BLaER1 treated with 17β-estradiol and CSF1 and Interleukin-3, amounts not matched to agents 10 nM and 100 nM (cell line): ENCODE results near the gene GSTM4.

Source experiments
- H3K27ac ChIP-seq, 11 experiments: shearing (Covaris generic); formaldehyde crosslinking; 2 replicates each; pipeline ENCODE4 v1.8.1; 2022
- H3K27me3 ChIP-seq, 11 experiments: shearing (Covaris generic); formaldehyde crosslinking; 2 replicates each; pipeline ENCODE4 v1.8.1; 2022
- H3K36me3 ChIP-seq, 11 experiments: shearing (Covaris generic); formaldehyde crosslinking; 2 replicates each; pipeline ENCODE4 v1.8.1; 2022
- H3K4me1 ChIP-seq, 10 experiments: shearing (Covaris generic); formaldehyde crosslinking; 2 replicates each; pipeline ENCODE4 v1.8.1; 2022
- H3K4me2 ChIP-seq, 11 experiments: shearing (Covaris generic); formaldehyde crosslinking; 2 replicates each; pipeline ENCODE4 v1.8.1; 2022
- H3K4me3 ChIP-seq, 10 experiments: shearing (Covaris generic); formaldehyde crosslinking; 2 replicates each; pipeline ENCODE4 v1.8.1; 2022
- H3K9ac ChIP-seq, 11 experiments: shearing (Covaris generic); formaldehyde crosslinking; 2 replicates each; pipeline ENCODE4 v1.8.1; 2022
- H3K9me3 ChIP-seq, 11 experiments: shearing (Covaris generic); formaldehyde crosslinking; replicated peaks in 1 of 11; 2 replicates each; pipeline ENCODE4 v1.8.1; 2022
- H4K20me1 ChIP-seq, 11 experiments: shearing (Covaris generic); formaldehyde crosslinking; 2 replicates each; pipeline ENCODE4 v1.8.1; 2022
- Cebpa-rat ChIP-seq, 11 experiments: shearing (Covaris generic); IDR thresholded peaks; 2 replicates each; pipeline ENCODE4 v1.8.1; 2022

GSTM4 gene

DNA sequence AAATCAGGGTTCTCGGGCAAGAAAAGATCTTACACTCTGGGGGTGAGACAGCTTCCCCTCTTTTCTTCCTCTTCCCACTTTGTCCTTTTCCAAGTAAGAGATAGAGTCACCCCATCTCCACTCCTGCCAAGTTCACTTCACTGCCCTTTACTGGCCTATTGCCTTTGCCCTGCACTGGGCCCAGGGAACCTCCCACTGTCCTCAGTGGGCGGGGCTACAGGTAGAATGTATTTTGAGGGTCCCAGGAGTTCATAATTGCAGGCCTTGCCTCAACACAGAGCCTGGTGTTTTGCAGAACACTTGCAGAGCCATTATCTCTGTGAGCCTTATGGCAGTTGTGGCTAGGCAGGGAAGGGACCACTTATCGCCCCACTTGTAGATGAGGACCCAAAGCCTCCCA is 33.0 kb upstream of the GSTM4 start:
- peak overlapping the region; percentile 87 to 100 (median 97) for H3K4me2 ChIP-seq
- peaks cover 20 to 29% (median 22%) of the 10 kb centered on the region in 11 experiments for H3K36me3 ChIP-seq
- H3K9me3 ChIP-seq: no peaks in the 10 kb centered on the region
- H3K27ac ChIP-seq: peak overlapping the region; percentile 47 to 96 (median 85); a peak in 20 of 22 replicates
- peak overlapping the region; percentile 70 to 94 (median 87); a peak in 18 of 22 replicates for H3K9ac ChIP-seq
- H4K20me1 ChIP-seq: peaks cover 46 to 66% (median 65%) of the 10 kb centered on the region in 11 experiments; a peak in 21 of 22 replicates
- no peak for TF ChIP-seq Cebpa-rat (IDR thresholded peaks at IDR 0.05)
- H3K4me3 ChIP-seq: peak overlapping the region; percentile 36 to 95 (median 89); a peak in 15 of 20 replicates
- no peaks in the 10 kb centered on the region for H3K27me3 ChIP-seq
- peaks cover 61 to 82% (median 79%) of the 10 kb centered on the region in 10 experiments for H3K4me1 ChIP-seq

DNA sequence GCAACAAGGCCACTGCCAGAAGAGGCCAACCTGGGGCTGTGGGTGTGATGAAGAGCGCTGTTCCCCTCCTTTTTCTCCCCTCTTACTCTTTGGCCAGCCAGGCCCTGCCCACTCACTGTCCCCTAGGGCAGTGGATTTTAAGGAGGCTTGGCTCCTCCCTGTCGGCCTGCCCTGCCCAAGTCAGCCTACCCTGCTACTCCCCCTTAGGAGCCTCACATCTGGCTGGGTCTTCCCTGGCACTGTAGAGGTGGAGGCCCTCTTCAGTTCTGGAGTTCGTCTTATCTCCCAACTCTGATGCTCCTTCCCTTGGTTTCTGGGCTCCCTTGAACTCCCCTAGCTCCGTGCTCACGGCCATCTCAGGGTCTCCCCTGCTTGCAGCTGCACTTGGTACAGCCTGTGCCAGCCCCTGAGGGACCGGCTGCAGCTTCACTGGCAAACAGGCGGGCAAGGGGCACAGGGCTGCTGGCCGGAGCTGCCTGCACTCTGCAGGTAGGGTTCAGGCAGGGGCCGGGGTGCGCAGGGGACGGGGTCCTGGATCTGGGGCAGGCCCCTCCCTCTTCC is 32.2 kb upstream of the GSTM4 start:
- TF ChIP-seq Cebpa-rat (IDR thresholded peaks at IDR 0.05): no peak
- Histone ChIP-seq H3K27ac (peak overlapping the region in 10 of 11 experiments; percentile 48 to 96 (median 87); a peak in 20 of 22 replicates), H3K4me3 (peak overlapping the region; percentile 36 to 95 (median 88)), H3K27me3 (no peaks in the 10 kb centered on the region), H3K4me1 (peaks cover 53 to 86% (median 78%) of the 10 kb centered on the region in 10 experiments), H3K4me2 (peak overlapping the region; percentile 87 to 100 (median 97)), H4K20me1 (peaks cover 46 to 74% (median 73%) of the 10 kb centered on the region in 11 experiments; a peak in 21 of 22 replicates), H3K9ac (peak overlapping the region; percentile 58 to 93 (median 77)), H3K36me3 (peaks cover 28 to 37% (median 30%) of the 10 kb centered on the region in 11 experiments), H3K9me3 (no peaks in the 10 kb centered on the region)

DNA sequence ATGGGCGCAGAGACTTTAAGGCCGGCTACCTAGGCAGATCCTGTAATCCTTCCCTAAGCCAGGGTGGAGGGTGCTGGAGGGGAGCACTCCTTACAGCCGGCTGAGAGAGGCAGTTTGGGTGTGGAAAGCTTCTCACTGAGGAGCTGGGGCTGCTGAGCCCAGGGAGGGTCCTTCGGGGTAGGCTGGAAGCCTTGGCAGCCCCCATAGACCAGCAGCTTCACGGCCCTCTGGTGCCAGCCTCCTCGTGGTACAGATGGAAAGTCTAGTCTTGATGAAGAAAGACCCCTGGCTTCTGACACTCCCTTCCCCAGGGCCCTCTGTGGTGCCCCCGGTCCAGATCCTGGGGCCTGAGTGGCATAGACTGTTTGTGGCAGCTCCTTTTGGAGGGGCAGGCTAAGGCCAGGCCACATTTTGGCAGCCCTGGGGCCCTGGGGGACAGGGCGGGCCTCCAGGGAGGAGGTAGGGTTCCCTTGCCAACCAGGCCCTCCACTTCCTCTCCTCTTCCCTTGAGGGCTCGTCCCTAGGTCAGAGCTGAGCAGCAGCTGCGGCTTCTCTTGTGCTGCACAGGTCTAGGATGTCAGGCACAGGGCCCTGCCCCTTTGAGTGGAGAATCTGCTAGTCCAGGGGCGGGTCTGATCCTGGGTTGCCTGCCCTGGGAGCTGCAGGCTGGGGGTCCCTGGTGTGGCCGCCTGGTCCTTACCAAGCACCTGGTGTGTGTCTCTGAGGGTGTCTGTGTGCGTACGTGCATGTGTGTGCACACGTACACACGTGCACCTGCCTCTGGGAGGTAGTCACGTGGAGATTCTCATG is 31.5 kb upstream of the GSTM4 start:
- Histone ChIP-seq H4K20me1 (peaks cover 46 to 81% (median 80%) of the 10 kb centered on the region in 11 experiments; a peak in 21 of 22 replicates), H3K27ac (peak overlapping the region in 10 of 11 experiments; percentile 48 to 96 (median 87); a peak in 20 of 22 replicates), H3K4me1 (peaks cover 46 to 83% (median 71%) of the 10 kb centered on the region in 10 experiments), H3K4me2 (peak overlapping the region; percentile 87 to 100 (median 97)), H3K9ac (peak overlapping the region; percentile 58 to 93 (median 77)), H3K9me3 (no peaks in the 10 kb centered on the region), H3K4me3 (peak overlapping the region; percentile 36 to 95 (median 88)), H3K36me3 (peaks cover 35 to 44% (median 38%) of the 10 kb centered on the region in 11 experiments), H3K27me3 (no peaks in the 10 kb centered on the region)
- no peak for TF ChIP-seq Cebpa-rat (IDR thresholded peaks at IDR 0.05)

DNA sequence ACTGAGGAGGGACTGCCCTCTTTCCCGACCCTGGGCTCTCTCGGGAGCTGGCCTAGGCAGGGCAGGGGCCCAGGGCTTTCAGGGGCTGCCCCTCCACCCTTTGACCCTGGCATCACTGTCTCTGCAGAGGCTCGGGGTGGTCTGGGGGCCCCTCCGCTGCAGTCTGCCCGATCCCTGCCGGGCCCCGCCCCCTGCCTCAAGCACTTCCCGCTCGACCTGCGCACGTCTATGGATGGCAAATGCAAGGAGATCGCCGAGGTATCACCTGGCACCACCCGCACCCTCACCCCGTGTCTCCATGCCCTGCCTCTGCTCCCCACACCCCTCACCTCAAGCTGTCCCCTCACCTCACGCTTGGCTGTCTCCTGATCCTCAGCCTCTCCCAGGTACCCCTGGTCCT is 30.7 kb upstream of the GSTM4 start:
- Histone ChIP-seq H3K9ac (peak overlapping the region in 9 of 11 experiments; percentile 73 to 93 (median 84); a peak in 18 of 22 replicates), H3K9me3 (no peaks in the 10 kb centered on the region), H3K4me2 (peak overlapping the region; percentile 87 to 100 (median 97)), H3K36me3 (peaks cover 42 to 52% (median 45%) of the 10 kb centered on the region in 11 experiments), H4K20me1 (peaks cover 46 to 88% (median 85%) of the 10 kb centered on the region in 11 experiments; a peak in 21 of 22 replicates), H3K27me3 (no peaks in the 10 kb centered on the region), H3K27ac (peak overlapping the region in 8 of 11 experiments; percentile 20 to 96 (median 87); a peak in 16 of 22 replicates), H3K4me3 (peak overlapping the region in 7 of 10 experiments; percentile 83 to 95 (median 88); a peak in 13 of 20 replicates), H3K4me1 (peaks cover 45 to 82% (median 69%) of the 10 kb centered on the region in 10 experiments)
- TF ChIP-seq Cebpa-rat (IDR thresholded peaks at IDR 0.05): no peak

DNA sequence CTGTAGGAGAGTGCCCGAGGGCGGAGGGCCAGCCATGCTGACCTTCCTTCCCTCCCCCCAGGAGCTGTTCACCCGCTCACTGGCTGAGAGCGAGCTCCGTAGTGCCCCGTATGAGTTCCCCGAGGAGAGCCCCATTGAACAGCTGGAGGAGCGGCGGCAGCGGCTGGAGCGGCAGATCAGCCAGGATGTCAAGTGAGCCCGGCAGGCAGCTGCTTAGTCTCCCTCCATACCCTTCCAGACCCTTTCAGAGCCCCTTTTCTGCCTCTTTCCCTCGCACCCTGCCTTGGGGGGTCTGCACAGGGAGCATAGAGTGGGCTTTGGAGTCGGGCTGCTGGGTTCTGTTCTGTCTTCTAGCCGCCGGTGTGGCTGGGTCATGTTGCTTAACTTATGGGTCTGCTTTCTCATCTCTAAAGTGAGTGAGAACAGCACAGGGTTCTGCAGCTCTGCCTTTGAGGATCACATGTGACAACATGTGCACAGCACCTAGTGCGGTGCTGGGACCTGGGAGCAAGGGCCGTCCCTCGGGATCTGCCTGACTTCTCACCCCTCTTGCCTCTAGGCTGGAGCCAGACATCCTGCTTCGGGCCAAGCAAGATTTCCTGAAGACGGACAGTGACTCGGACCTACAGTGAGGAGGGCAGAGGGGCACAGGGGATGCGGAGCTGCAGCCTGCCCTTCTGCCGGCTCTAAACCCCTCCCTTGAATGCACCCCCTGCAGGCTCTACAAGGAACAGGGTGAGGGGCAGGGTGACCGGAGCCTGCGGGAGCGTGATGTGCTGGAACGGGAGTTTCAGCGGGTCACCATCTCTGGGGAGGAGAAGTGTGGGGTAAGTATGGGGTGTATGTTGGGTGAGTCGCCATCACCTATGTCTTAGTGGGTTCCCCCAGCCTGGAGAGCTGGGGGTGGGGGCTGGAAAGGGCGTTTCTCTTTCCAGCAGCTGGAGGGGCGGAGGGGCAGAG is 30.0 kb upstream of the GSTM4 start:
- no peaks in the 10 kb centered on the region for H3K27me3 ChIP-seq
- no peaks in the 10 kb centered on the region for H3K9me3 ChIP-seq
- peaks cover 45 to 82% (median 69%) of the 10 kb centered on the region in 10 experiments for H3K4me1 ChIP-seq
- H4K20me1 ChIP-seq: peaks cover 46 to 90% (median 85%) of the 10 kb centered on the region in 11 experiments; a peak in 21 of 22 replicates
- H3K36me3 ChIP-seq: peaks cover 46 to 56% (median 49%) of the 10 kb centered on the region in 11 experiments
- peak overlapping the region; percentile 87 to 100 (median 97) for H3K4me2 ChIP-seq
- peak overlapping the region in 7 of 10 experiments; percentile 83 to 95 (median 88); a peak in 8 of 20 replicates for H3K4me3 ChIP-seq
- peak overlapping the region in 9 of 11 experiments; percentile 8 to 93 (median 84); a peak in 17 of 22 replicates for H3K9ac ChIP-seq
- no peak for TF ChIP-seq Cebpa-rat (IDR thresholded peaks at IDR 0.05)
- H3K27ac ChIP-seq: peak overlapping the region in 8 of 11 experiments; percentile 16 to 96 (median 87); a peak in 14 of 22 replicates

DNA sequence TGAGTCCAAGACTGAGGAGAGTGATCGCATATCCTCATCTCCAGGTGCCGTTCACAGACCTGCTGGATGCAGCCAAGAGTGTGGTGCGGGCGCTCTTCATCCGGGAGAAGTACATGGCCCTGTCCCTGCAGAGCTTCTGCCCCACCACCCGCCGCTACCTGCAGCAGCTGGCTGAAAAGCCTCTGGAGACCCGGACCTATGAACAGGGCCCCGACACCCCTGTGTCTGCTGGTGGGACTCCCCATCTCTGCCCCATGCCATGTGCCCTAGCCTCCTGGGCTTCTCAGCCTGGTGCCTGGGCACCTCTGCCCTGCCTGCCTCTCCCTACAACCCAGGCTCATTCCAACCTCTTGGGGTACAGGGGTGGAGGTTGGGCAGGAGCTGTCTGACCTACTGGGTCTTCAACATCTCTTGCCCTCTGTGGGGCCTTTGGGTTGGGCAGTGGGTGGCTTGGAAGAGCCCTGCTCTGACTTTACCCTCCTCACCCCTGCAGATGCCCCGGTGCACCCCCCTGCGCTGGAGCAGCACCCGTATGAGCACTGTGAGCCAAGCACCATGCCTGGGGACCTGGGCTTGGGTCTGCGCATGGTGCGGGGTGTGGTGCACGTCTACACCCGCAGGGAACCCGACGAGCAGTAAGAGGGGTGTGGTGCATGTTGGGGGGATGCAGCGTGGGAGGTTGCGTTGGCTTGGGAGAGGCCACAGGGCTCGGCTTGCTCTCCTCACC is 29.1 kb upstream of the GSTM4 start:
- Histone ChIP-seq H3K27me3 (no peaks in the 10 kb centered on the region), H3K4me2 (peak overlapping the region in 8 of 11 experiments; percentile 7 to 100 (median 91); a peak in 12 of 22 replicates), H3K9me3 (no peaks in the 10 kb centered on the region), H3K36me3 (peaks cover 56 to 66% (median 59%) of the 10 kb centered on the region in 11 experiments), H3K4me1 (peaks cover 40 to 83% (median 67%) of the 10 kb centered on the region in 10 experiments), H3K4me3 (no peak overlapping the region), H3K9ac (peak overlapping the region in 1 of 11 experiments; percentile 87; a peak in 1 of 22 replicates), H4K20me1 (peaks cover 42 to 89% (median 80%) of the 10 kb centered on the region in 11 experiments; a peak in 21 of 22 replicates), H3K27ac (no peak overlapping the region)
- TF ChIP-seq Cebpa-rat (IDR thresholded peaks at IDR 0.05): no peak

DNA sequence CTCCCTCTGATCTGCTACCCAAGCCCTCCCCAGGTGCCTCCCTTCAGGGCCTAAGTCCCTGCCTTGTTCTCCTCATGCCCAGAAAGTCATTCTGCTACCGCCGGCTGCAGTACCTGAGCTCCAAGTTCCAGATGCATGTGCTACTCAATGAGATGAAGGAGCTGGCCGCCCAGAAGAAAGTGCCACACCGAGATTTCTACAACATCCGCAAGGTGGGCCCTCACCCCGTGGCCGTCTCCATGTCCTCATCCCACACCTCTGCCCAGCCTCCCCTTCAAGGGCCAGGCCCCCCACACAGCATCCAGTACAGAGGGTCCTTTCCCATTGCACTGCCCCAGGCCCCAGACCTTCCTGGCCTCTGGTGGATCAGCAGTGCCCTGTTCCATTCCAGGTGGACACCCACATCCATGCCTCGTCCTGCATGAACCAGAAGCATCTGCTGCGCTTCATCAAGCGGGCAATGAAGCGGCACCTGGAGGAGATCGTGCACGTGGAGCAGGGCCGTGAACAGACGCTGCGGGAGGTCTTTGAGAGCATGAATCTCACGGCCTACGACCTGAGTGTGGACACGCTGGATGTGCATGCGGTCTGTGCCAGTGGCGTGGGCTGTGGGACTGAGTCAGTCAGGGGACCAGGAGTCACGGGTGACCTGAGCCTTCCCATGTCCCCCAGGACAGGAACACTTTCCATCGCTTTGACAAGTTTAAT is 28.1 kb upstream of the GSTM4 start:
- Histone ChIP-seq H3K9me3 (no peaks in the 10 kb centered on the region), H3K27ac (no peak overlapping the region), H3K4me3 (no peak overlapping the region), H3K36me3 (peaks cover 61 to 76% (median 68%) of the 10 kb centered on the region in 11 experiments), H3K4me1 (peaks cover 30 to 82% (median 62%) of the 10 kb centered on the region in 10 experiments), H3K4me2 (peak overlapping the region in 7 of 11 experiments; percentile 13 to 100 (median 87); a peak in 13 of 22 replicates), H3K9ac (peak overlapping the region in 1 of 11 experiments; percentile 13; a peak in 1 of 22 replicates), H4K20me1 (peaks cover 33 to 89% (median 70%) of the 10 kb centered on the region in 11 experiments; a peak in 21 of 22 replicates), H3K27me3 (no peaks in the 10 kb centered on the region)
- no peak for TF ChIP-seq Cebpa-rat (IDR thresholded peaks at IDR 0.05)
